DMS53 (cell line): ENCODE measurements around the gene CTU2.

Experiments used
- DNase-seq: peaks from one replicate; lab custom pipeline; 2025; lab: John Stamatoyannopoulos, UW

The CTU2 gene

GRCh38 chr16:88761143-88761534, 54.8 kb downstream of the CTU2 start:
- DNase-seq, result no peak

- no peak for DNase-seq
Observed at GRCh38 chr16:88761830-88762229, 55.5 kb downstream of the CTU2 start.

- DNase-seq, result no peak
Observed at GRCh38 chr16:88762258-88762870, 56.1 kb downstream of the CTU2 start.

- DNase-seq, result no peak
Observed at GRCh38 chr16:88762941-88763340, 56.6 kb downstream of the CTU2 start.

- DNase-seq, result no peak
Observed at GRCh38 chr16:88763502-88764053, 57.3 kb downstream of the CTU2 start.

DNA sequence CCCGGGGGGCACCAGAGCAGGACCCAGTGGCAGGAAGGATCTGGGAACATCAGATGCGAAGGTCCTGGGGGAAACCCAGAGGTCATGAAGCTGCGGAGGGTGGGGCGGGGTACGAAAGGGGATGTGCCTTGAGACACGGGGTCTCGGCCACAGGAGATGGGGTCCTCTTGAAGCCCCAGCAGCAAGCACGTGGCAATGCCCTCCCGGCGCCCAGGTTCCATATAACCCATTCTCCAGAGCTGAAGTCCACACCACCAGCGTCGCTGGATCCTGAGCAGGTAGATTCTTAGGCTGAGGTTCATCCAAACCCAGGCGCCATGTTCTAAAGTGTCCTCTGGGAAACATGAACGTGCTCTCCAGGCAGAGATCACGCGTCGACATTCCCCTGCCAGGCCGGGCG, 57.8 kb downstream of the CTU2 start:
- DNase-seq, result no peak

DNA sequence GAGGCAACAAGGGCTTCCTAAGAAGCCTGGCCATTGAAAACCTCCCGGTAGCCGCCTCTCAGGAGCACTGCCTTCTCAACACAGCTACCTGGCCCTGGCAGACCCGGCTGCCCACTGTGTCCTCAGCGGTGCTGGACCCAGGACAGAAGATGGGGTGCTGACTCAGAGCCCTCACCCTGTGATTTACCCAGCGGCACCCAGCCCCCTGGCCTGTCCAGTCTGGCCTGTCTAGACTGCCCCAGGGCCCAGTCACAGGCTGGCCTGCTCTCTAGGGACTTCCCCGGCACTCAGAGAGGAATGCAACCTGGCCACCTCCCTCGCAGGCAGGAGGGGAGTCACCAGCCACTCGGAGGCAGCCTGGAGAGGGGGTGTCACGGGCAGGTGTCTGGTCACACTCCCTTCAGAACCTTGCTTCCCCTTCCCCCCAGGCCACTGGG, 58.6 kb downstream of the CTU2 start:
- DNase-seq, result no peak
